ENCODE data around the gene MICU1.
"Not testable (repeated sequence)": the region's sequence is repeated elsewhere in the genome, so short reads cannot be mapped to it uniquely, and the experiment has no call there.

MICU1 gene

DNA sequence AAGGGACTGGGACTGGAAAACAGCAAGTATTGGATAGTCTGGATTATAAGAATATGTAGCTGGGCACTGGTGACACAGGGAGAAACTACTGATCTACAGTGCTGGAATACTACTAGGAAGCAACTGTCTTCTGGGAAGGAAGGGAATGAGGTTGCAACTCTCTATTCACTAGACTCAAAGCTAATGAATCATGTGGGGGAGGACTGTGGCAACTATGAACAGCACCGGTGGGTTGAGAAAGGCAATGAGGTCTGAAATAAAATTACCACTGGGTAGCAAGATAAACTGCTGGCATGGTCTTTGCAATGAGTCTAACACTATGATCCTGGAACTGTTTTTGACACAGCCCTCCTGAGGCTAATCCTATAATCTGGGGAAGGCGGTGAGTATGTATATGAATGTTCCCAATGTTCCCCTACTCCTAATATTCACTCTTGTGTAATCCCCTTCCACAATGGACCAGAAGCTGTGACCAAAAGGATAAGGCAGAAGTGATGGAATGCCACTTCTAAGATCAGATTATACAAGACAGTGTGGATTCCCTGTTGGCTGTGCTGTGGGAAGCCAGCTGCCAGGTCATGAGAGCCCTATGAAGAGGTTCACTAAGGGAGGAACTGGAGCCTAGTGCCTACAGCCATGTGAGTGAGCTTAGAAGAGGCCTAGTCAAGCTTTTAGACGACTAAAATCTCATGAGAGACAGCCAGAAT, 169.8 kb downstream of the MICU1 start:
- no peak for DNase-seq (ENCODE audit: low read depth in 3 of 3)

GRCh38 chr10:72449941-72450441, 175.9 kb downstream of the MICU1 start:
- DNase-seq (ENCODE audit: low read depth in 3 of 3) = no peak

DNA sequence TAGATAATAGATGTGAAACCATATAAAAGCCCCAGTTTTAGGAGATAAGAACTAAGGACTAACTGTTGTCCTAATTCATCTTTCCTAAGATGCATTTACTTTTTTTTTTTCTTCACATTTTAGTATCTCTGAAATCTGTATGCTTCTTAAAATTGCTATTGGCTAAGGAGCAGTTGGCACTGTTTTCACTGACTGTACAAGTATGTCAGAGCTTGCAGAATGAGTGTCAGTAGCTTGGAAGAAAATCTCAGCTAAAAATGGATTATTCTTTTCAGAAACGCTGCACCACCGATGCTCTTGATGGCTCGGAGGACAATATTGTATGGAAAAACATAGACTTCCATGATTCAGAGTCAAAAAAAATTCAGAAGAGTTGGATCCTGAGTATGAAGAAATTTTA, 180.0 kb downstream of the MICU1 start:
- no peak for DNase-seq (ENCODE audit: low read depth in 3 of 3)

DNA sequence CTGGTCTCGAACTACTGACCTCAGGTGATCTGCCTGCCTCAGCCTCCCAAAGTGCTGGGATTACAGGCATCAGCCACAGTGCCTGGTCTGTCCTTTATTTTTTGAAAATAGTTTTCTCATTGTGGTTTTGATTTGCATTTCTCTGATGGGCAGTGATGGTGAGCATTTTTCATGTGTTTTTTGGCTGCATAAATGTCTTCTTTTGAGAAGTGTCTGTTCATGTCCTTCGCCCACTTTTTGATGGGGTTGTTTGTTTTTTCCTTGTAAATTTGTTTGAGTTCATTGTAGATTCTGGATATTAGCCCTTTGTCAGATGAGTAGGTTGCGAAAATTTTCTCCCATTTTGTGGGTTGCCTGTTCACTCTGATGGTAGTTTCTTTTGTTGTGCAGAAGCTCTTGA, 182.9 kb downstream of the MICU1 start:
- not testable (repeated sequence) for DNase-seq (ENCODE audit: low read depth in 3 of 3)

GRCh38 chr10:72435570-72435969, 190.3 kb downstream of the MICU1 start:
- no peak for DNase-seq (ENCODE audit: low read depth in 3 of 3)

- not testable (repeated sequence) for DNase-seq (ENCODE audit: low read depth in 3 of 3)
Observed at GRCh38 chr10:72430936-72431335, 194.9 kb downstream of the MICU1 start.

GRCh38 chr10:72429931-72430330, 195.9 kb downstream of the MICU1 start:
- DNase-seq (ENCODE audit: low read depth in 3 of 3) = no peak

DNA sequence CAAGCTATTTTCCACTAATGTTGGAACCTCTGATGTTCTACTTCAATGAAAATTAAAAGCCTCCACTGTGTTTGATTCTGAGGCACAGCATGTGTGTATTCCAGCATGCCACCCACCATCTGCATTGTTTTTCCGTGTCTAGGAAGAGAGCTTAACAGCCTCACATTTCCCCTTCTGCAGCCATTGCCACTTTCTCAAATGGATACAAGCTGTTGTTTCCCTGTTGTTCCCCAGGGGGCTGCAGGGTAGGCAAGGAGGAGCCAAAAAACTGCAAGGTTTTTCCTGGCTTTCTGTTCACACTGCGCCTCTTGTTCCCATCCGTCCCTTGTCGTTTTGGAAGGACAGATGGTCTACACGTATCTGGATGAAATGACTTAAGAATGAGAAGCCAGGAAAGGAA, 198.9 kb downstream of the MICU1 start:
- DNase-seq (ENCODE audit: low read depth in 3 of 3) = no peak

DNA sequence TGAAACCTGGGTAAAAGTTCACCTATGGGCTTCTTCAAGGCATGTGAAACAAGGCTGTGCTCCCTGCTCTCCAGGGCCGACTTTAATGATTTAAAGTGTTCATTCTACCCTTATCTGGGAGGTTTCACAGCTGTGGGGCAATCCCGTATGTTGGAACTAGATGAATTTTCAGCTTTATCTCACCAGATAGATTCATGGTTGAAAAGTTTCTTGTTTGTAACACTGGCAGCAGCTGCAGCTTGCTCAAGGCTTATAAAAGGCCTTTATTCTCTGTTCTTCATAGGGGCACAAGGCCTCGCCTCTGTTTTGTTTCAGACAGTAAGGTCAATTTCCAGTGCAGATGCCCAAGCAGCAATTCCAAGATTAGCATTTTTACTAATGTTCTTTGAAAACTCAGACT, 200.7 kb downstream of the MICU1 start:
- DNase-seq (ENCODE audit: low read depth in 3 of 3) = no peak

GRCh38 chr10:72424561-72424960, 201.3 kb downstream of the MICU1 start:
- DNase-seq (ENCODE audit: low read depth in 3 of 3) = no peak

DNA sequence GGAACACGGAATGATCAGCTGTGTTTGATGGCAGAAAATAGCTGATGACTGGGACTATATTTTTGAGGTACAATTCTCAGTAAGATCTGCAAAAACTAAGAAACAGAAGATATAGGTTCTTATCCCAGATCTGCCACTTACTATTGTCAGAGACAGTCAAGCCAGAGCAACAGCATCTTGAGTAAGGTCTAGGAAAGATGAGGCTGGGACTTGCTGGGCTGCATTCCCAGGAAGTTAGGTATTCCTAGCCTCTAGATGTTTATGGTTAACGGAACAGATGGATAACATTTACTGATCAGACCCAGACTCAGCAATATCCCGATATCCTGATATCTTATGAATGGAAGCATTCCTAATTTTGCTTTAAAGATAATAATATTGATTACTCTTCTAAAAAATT, 202.5 kb downstream of the MICU1 start:
- DNase-seq (ENCODE audit: low read depth in 3 of 3) = no peak

DNA sequence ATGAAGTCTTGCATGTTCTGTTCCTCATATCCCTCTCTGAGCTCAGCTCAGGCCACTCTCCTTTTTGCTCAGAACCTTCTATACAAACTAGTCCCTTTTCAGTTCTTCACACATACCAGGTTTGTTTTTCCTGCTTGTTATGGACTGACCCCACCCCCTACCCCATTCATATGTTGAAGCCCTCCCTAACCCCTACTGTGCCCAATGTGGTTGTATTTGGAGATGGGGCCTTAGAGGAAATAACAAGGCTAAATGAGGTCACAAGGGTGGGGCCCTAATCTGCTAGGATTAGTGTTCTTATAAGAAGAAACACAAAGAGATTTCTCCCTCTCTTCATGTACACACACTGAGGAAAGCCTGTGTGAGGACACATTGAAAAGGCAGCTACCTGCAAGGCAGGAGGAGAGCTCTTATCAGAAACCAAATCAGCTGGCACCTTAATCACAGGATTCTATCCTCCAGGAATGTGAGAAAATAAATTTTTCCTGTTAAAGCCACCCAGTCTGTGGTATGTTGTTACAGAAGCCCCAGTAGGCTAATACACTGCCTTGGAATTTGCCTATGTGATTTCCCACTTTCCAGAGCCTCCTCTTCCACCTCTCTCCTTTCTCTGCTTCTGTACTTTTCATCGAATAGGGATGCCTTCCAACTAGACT, 203.9 kb downstream of the MICU1 start:
- DNase-seq (ENCODE audit: low read depth in 3 of 3) = no peak

DNA sequence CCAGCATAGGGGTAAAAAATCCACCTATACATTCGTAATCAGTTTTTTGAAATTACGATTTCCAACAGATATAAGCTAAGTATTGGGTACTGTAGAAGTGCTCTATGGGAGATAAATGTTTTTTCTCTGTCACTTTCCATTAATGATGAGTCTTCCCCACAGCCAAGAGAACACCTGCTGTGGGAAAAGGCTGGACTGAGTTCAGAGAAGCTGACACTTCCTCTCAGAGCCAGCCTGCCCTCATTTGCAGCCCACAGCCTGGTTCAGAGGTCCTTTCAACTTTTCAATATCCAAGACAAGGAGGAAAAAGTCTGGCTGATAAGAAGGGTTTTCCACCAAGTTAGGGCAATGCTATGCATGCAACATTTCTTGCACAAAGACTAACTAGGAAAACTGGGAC, 206.6 kb downstream of the MICU1 start:
- no peak for DNase-seq (ENCODE audit: low read depth in 3 of 3)

DNA sequence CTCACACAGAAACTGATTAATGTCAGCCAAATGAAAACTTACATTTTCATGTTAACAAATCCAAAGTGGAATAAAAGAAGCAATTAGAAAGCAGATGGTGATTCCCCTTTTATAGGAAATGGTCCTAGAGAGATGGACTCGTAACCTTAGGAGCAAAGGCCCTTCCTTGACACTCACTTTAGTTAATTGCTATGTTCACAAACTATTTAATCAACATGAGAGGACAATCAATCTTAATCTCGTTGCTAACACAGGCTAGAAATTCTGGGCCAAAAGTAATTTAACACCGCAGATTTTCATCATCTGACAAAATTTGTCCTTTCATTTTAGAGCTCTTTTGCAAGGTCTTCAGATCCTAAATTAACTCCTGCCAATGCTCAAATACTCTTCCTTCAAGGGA, 207.2 kb downstream of the MICU1 start:
- no peak for DNase-seq (ENCODE audit: low read depth in 3 of 3)

DNA sequence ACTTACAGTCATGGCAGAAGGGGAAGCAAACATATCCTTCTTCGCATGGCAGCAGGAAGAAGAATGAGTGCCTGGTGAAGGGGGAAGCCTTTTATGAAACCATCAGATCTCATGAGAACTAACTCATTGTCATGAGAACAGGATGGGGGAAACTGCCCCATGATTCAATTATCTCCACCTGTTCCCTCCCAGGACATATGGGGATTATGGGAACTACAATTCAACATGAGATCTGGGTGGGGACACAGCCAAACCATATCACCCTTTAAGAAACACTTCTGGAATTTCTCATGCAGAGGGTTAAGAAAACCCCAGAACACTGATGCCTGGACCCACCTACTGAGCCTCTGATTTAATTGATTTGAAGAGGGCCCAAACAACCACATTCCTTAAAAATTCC, 207.9 kb downstream of the MICU1 start:
- no peak for DNase-seq (ENCODE audit: low read depth in 3 of 3)

DNA sequence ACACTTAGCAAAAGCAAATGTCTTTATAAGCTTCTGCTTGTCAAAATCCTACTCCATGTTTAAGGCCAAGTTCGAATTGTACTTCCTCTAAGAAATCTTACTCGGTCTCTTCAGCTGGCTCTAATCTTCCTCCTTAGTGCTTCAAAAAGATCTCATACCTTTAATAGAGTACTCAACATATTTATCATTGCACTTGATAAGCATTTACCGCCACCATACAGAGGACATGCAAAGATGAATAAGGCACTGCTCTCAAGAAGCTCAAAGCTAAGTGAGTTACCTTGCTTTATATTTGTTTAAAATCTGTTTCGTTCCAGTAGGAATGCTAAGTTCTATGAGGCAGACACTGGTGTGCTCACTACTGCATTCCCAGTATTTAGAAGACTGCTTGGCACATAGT, 209.2 kb downstream of the MICU1 start:
- no peak for DNase-seq (ENCODE audit: low read depth in 3 of 3)

- no peak for DNase-seq (ENCODE audit: low read depth in 3 of 3)
Observed at GRCh38 chr10:72414642-72415041, 211.2 kb downstream of the MICU1 start.

DNA sequence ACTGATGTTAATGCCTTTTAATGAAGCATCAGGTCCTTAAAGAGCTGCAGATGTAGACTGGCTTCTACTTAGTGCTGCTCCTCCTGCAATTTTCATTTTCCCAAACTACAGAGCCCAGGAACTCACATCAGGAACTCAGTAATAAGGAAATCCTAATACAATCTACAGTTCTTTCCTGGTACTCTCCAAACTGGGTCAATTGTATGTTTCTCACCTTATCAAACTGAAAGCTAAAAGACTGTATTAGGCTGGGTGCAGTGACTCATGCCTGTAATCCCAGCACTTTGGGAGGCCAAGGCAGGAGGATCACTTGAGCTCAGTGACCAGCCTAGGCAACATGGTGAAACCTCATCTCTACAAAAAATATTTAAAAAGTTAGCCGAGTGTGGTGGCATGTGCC, 216.7 kb downstream of the MICU1 start:
- no peak for DNase-seq (ENCODE audit: low read depth in 3 of 3)

- DNase-seq (ENCODE audit: low read depth in 3 of 3) = no peak
Observed at GRCh38 chr10:72407927-72408600, 217.8 kb downstream of the MICU1 start.

DNA sequence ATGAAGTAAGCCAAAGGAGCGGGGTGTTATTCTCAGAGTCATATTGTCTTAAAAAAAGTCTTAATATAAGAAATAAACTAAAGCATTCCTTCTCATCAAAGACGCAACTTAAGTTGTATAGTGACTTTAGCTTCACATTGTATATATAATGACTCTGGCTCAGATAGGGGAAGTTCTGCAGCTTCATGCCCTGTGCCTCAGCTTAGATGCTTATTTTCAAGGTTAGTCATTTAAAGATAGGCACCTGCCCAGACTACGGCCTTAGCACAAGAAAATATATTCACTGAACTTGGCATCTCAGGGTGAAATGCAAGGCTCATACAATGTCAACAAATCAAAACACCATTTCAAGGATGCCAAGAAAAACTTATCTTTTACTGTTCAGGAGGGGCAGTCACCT, 218.4 kb downstream of the MICU1 start:
- no peak for DNase-seq (ENCODE audit: low read depth in 3 of 3)

GRCh38 chr10:72395581-72395980, 230.3 kb downstream of the MICU1 start:
- not testable (repeated sequence) for DNase-seq (ENCODE audit: low read depth in 3 of 3)

- no peak for DNase-seq (ENCODE audit: low read depth in 3 of 3)
Observed at GRCh38 chr10:72392571-72392970, 233.3 kb downstream of the MICU1 start.

GRCh38 chr10:72390764-72391163, 235.1 kb downstream of the MICU1 start:
- no peak for DNase-seq (ENCODE audit: low read depth in 3 of 3)

Measured in stimulated activated CD4-positive, alpha-beta T cell treated with anti-CD3 and anti-CD28 coated beads, TNF-alpha, amount 100 ng/mL, for 48 hours (primary cell).